22Rv1 (cell line): ENCODE measurements around the gene SMIM13.

Experiments used
- CTCF ChIP-seq: fragments of 450-650 bp; IDR thresholded peaks from 2 replicates; pipeline ENCODE4 v1.5.1; 2017; ENCODE audit warnings: mild to moderate bottlenecking
- ZFX ChIP-seq: fragments of 450-650 bp; IDR thresholded peaks from 2 replicates; pipeline ENCODE4 v1.6.1; 2017; ENCODE audit warnings: antibody characterized with exemption, borderline replicate concordance

- TF ChIP-seq CTCF (no peak), ZFX (no peak)
Measured at GRCh38 chr6:11168091-11168635, 74.5 kb downstream of the SMIM13 start.
